Lung (tissue), 12 donors: ENCODE data around the gene MARK2. TPM values are rescaled to one million over a fixed set of nuclear protein-coding genes. Genes with fewer than 3 reads are reported as not detected.

Experiments
- ATAC-seq: fragments of 200-7000 bp; cut with Tn5 transposase; one replicate; pipeline ENCODE4 v1.9.1; 2020; ENCODE audit warnings: moderate number of reproducible peaks; ENCODE audit not compliant: insufficient read depth, low FRiP score
- DNase-seq, 3 donors: peaks; one replicate each; pipeline ENCODE4 v3.0.0-alpha.2; 2013 to 2017
- H3K27ac ChIP-seq, 2 donors: one replicate each; pipeline ENCODE4 v1.5.1; 2013; ENCODE audit warnings: mild to moderate bottlenecking in 2 of 2, moderate library complexity in 2 of 2, control low read depth in 1 of 2, inconsistent platforms in 1 of 2, low read depth in 1 of 2, low read length in 1 of 2
- H3K27me3 ChIP-seq, 3 donors: one replicate each; pipeline ENCODE4 v1.5.1; 2013; ENCODE audit warnings: low read length in 2 of 3; ENCODE audit not compliant: control insufficient read depth in 3 of 3, insufficient read depth in 3 of 3
- H3K36me3 ChIP-seq, 4 donors: one replicate each; pipeline ENCODE4 v1.5.1; 2013; ENCODE audit warnings: low read length in 4 of 4, mild to moderate bottlenecking in 1 of 4, moderate library complexity in 1 of 4; ENCODE audit not compliant: control insufficient read depth in 4 of 4, insufficient read depth in 4 of 4
- H3K4me1 ChIP-seq, 5 donors: one replicate each; pipeline ENCODE4 v1.5.1; 2013; ENCODE audit warnings: low read length in 5 of 5, mild to moderate bottlenecking in 2 of 5, moderate library complexity in 1 of 5; ENCODE audit not compliant: control insufficient read depth in 5 of 5, insufficient read depth in 5 of 5
- H3K4me3 ChIP-seq: one replicate; pipeline ENCODE4 v1.5.1; 2013; ENCODE audit warnings: mild to moderate bottlenecking, control low read depth, moderate library complexity
- H3K9ac ChIP-seq, 2 donors: one replicate each; pipeline ENCODE4 v1.5.1; 2013; ENCODE audit warnings: low read length in 2 of 2, control low read depth in 1 of 2; ENCODE audit not compliant: insufficient read depth in 1 of 2
- H3K9me3 ChIP-seq, 4 donors: one replicate each; pipeline ENCODE4 v1.5.1; 2013; ENCODE audit warnings: low read length in 3 of 4, mild to moderate bottlenecking in 1 of 4, moderate library complexity in 1 of 4; ENCODE audit not compliant: control insufficient read depth in 4 of 4, insufficient read depth in 3 of 4
- CTCF ChIP-seq: IDR thresholded peaks from 2 replicates; pipeline ENCODE4 v1.5.1; 2012; ENCODE audit warnings: mild to moderate bottlenecking; ENCODE audit errors: control extremely low read depth, extremely low read depth
- WGBS, 2 donors: extraction: QIAGEN DNeasy Blood & Tissue Kit; methylation state at CpG; one replicate each; pipeline ENCODE4 v1.1.7; 2013; 5-methylcytosine and 5-hydroxymethylcytosine counted together
- polyA plus RNA-seq, 2 donors: library from polyadenylated mRNA; stranded (reverse); fragments of 200-250 nt; gene quantifications; one replicate each; pipeline ENCODE4 v1.2.1, GENCODE V29; 2013
- total RNA-seq, 2 donors: library from RNA; depleted of rRNA in 1 of 2; stranded (reverse); fragments of >200 nt in 1 of 2; gene quantifications; one replicate each; pipeline ENCODE4 v1.2.1, GENCODE V29; 2014 to 2021
- donor health status: control.
- donor health status: control.
- donor health status: Bipolar disorder and iron deficiency.
- donor health status: healthy.
- donor health status: DM: yes; HTN: yes; CAD: no.

Gene MARK2
- total and polyA plus RNA-seq, 4 donors = 15.5 to 42.9 (median 32.3) TPM

- peaks cover under 1 to 17% (median 12%) of the 10 kb centered on the region in 4 donors for H3K36me3 ChIP-seq
- TF ChIP-seq CTCF = no peak
- DNase-seq = peak; percentile 74 to 80 (median 75)
- peak; percentile 88 for ATAC-seq
- H3K9me3 ChIP-seq = no peaks in the 10 kb centered on the region
- 0% methylated on average over 13 to 65 of the region's 65 CpGs for WGBS, 2 donors
- peak within 1 kb of the TSS; percentile 99 for H3K4me3 ChIP-seq
- no peaks in the 10 kb centered on the region for H3K27me3 ChIP-seq
- peaks cover 0 to 22% (median 0%) of the 10 kb centered on the region in 5 donors for H3K4me1 ChIP-seq
- peak within 1 kb of the TSS; percentile 74 to 94 for H3K27ac ChIP-seq
- peak within 1 kb of the TSS; percentile 46 to 54 for H3K9ac ChIP-seq
Measured at GRCh38 chr11:63813035-63813562, 25.8 kb upstream of the MARK2 start, which contains the start of gene SPINDOC. Gene SPINDOC, plus strand, starts transcription at chr11:63813456. Its CDS starts 231 bp downstream, at chr11:63813687.

GRCh38 chr11:63813563-63814382 lies 25.1 kb upstream of the MARK2 start:
- Histone ChIP-seq H3K27me3 (no peaks in the 10 kb centered on the region), H3K4me1 (peaks cover 0 to 22% (median 0%) of the 10 kb centered on the region in 5 donors), H3K36me3 (peaks cover 5 to 24% (median 18%) of the 10 kb centered on the region in 4 donors), H3K4me3 (peak overlapping the region; percentile 99), H3K9me3 (no peaks in the 10 kb centered on the region), H3K9ac (peak overlapping the region; percentile 46 to 50), H3K27ac (peak overlapping the region; percentile 74 to 94)
- DNase-seq (peak; percentile 78 to 84 (median 79)), ATAC-seq (peak; percentile 22)
- TF ChIP-seq CTCF = no peak
- 1% methylated on average over 68 to 74 of the region's 74 CpGs for WGBS, 2 donors

- Histone ChIP-seq H3K36me3 (peaks cover 5 to 30% (median 20%) of the 10 kb centered on the region in 4 donors), H3K27me3 (no peaks in the 10 kb centered on the region), H3K9me3 (no peaks in the 10 kb centered on the region), H3K9ac (peak overlapping the region in 1 of 2 donors; percentile 50), H3K4me3 (peak overlapping the region; percentile 99), H3K27ac (peak overlapping the region in 1 of 2 donors; percentile 94), H3K4me1 (peaks cover 0 to 22% (median 0%) of the 10 kb centered on the region in 5 donors)
- 24 to 37% methylated on average over 7 of the region's 7 CpGs for WGBS, 2 donors
- TF ChIP-seq CTCF = no peak
- peak in 2 of 3 donors; percentile 8 to 9 for DNase-seq
- no peak for ATAC-seq
Measured at GRCh38 chr11:63814383-63814736, 24.6 kb upstream of the MARK2 start.
